Measurements from ENCODE around the gene ZCCHC3.

- TF ChIP-seq POLR2A (IDR thresholded peaks at IDR 0.05; ENCODE audit: low read length), result no peak
- no peak for TF ChIP-seq GATA1 (IDR thresholded peaks at IDR 0.05; ENCODE audit: low read depth, low read length)
These were observed 46.0 kb upstream of the ZCCHC3 start for GRCh38 chr20:251354-251753.

Data from erythroblast (primary cell).